GM19240 (cell line): ENCODE data around the gene RAP1GAP.
"Not testable (repeated sequence)": the region's sequence is repeated elsewhere in the genome, so short reads cannot be mapped to it uniquely, and the experiment has no call there.

Experiments used
- DNase-seq: peaks from one replicate; pipeline ENCODE4 v3.0.0; 2011; ENCODE audit warnings: low spot score; ENCODE audit not compliant: insufficient read length

The RAP1GAP gene

GRCh38 chr1:21644906-21645305 is 24.3 kb downstream of the RAP1GAP start:
- no peak for DNase-seq

- no peak for DNase-seq
These were observed 24.8 kb downstream of the RAP1GAP start for GRCh38 chr1:21644348-21644747.

GRCh38 chr1:21643624-21644023 is 25.5 kb downstream of the RAP1GAP start:
- DNase-seq: no peak

GRCh38 chr1:21641967-21642739 is 27.0 kb downstream of the RAP1GAP start:
- no peak for DNase-seq

- no peak for DNase-seq
These were observed 27.6 kb downstream of the RAP1GAP start for GRCh38 chr1:21641537-21641936.

DNA sequence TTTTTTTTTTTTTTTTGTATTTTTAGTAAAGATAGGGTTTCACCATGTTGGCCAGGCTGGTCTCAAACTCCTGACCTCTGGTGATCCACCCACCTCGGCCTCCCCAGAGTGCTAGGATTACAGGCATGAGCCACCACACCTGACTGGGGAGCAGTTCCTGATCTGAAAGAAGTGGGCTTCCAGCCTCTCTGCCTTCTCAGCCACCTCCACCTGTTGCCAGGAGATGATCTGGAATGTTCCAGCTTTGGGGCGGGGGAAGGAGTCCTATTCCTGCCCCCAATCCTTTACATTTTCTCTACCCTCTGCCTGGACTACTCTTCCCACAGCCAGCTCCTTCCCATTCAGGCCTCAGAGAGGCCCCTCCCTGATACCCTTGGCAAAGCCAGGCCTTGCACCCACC is 28.1 kb downstream of the RAP1GAP start:
- DNase-seq: no peak

GRCh38 chr1:21640653-21641052 is 28.5 kb downstream of the RAP1GAP start:
- no peak for DNase-seq

DNA sequence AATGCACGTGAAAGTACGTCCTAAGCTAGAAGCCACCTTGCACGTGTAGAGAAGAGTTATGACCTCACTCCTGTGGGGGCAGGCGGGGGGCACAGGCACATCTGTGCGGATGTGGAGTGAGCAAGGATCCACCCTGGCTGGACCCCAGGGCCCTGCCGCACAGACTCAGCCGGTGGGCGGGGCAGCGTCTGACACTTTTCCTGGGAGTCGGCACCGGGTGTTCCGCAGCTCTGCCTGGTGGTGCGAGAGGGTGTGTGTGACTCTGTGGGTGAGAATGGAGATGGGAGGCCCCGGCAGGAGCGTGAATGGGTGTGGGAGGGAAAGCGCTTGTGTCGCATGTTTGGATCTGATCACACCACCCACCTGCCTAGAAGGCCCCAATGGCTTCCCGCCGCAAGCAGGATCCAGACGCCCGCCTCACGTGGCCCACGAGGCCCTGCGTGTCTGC is 29.5 kb downstream of the RAP1GAP start:
- DNase-seq: no peak

DNA sequence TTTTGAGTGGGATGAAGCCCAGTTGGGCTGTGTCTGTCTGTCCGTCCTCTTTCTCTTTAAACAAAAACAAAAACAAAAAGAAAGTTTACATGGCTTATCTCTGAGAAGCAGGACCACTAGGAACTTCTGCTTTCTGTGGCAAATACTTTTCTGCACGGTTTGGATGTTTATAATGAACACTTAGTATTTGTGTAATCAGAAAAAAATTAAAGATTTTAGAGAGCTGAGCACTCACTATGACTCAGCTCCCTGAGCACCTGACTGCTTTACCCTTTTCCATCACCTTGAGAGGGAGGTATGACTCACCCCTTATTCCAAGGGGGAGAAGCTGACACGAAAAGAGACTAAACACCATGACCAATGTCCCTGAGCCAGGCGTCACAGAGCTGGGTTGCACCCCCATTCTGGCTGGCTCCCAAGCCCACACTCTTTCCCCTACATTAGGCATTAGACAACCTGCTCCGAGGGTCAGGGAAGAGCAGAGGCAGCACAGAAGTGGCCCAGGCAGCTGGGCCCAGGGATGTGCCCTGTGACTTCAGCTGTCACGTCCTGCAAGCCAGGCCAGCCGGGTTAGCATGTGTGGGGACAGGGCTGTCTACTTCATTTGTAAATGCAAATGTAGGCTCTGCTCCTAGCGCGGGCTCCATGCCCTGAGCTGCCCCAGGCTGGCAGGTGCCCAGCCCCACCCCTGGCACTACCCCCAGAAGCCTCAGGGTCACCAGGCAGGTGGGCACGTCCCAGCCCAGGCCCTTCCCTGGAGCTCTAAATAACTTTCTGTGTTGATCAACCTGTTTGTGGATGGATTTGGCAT is 30.4 kb downstream of the RAP1GAP start:
- DNase-seq: no peak

DNA sequence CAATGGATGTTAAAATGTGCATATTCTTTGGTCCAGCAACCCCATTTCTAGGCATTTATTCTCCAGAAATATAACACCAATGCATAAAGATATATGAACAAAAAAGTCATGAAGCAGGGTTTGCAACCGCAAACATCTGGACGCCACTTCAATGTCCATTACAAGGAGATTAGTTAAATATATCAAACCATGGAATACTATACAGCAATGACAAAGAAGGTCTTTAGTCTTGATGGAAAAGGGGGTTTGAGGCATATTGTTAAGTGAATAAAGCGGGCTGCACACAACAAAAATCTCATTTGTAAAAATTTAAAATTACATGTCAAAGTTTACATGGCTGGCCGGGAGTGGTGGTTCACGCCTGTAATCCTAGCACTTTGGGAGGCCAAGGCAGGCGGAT is 31.6 kb downstream of the RAP1GAP start:
- no peak for DNase-seq

DNA sequence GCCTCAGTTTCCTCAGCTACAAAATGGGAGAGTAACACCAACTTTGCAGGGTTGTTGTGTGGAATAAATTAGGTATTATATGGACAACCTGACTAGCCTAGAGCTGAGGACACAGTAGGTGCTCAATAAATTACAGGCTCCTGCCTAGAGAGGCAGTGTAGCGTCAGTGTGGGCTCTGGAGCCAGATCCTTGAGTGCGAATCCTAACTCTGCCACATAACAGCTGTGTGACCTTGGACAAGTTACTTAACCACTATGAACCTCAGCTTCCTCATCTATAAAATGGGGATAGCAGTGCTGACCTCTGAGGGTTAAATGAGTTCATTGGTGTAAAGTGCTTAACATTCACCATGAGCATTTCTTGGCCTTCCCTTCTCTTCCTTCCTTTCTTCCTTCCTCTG is 33.1 kb downstream of the RAP1GAP start:
- no peak for DNase-seq

- DNase-seq: no peak
These were observed 34.2 kb downstream of the RAP1GAP start for GRCh38 chr1:21634806-21635535.

DNA sequence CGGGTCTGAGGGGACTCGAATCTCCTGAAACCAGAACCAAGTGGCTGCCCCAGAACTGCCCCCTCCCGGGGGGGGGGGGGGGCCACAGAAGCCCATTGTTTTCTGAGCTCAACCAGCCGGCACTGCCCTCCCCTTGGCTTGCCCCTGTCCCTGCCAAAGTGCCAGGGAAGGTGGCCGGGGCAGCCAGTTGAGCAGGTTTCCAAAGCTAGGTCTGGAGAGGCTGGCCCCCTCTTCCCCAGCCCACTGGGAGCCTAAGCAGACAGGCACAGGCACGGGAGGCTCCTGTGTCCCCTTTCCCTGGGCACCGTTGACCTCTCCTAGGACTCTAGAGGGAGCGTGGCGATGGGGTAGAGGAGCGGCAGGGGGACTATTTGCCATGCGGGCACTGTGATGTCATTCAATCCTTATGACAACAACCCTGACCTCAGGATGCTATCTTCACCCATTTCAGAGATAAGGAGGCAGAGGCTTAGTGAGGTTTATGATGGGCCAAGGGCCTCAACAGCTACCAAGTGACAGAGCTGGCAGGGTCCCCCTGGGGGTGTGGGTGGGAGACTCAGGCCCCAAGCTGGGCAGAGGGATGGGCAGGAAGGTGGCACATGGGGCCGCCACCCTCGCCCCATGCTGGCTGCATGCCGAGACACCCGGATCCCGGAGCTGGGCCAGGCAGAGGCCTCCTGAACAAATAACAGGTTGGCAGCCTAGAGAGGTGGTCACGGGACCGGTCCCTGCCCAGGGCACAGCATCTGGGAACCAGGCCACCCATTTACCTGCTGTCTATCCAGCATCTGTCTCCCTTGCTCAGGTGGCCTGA is 35.0 kb downstream of the RAP1GAP start:
- DNase-seq: no peak

- DNase-seq: no peak
These were observed 35.9 kb downstream of the RAP1GAP start for GRCh38 chr1:21633141-21633755.

GRCh38 chr1:21631944-21632887 is 36.9 kb downstream of the RAP1GAP start:
- DNase-seq: no peak

GRCh38 chr1:21631590-21631943 is 37.6 kb downstream of the RAP1GAP start:
- DNase-seq: not testable (repeated sequence)

- DNase-seq: no peak
These were observed 38.4 kb downstream of the RAP1GAP start for GRCh38 chr1:21630571-21631343.

GRCh38 chr1:21629971-21630370 is 39.2 kb downstream of the RAP1GAP start:
- no peak for DNase-seq
